T47D (cell line): ENCODE data around the gene KIAA0408.
"Not testable (repeated sequence)": the region's sequence is repeated elsewhere in the genome, so short reads cannot be mapped to it uniquely, and the experiment has no call there.

Experiments
- DNase-seq, 2 experiments: peaks; one replicate each; pipeline versions ENCODE4 v3.0.0 to v3.0.0-alpha.2; 2011 to 2012; ENCODE audit warnings: low read depth in 1 of 2, low spot score in 1 of 2
- JUND ChIP-seq: IDR thresholded peaks from 2 replicates; pipeline ENCODE4 v1.6.1; 2012; ENCODE audit warnings: low read depth
- in situ Hi-C: cut with HindIII; loops from 2 replicates; pipeline ENCODE4 v1.10.0; 2016; ENCODE audit warnings: low sequenced_read_pairs, low pct_unique_long_range_greater_than_20kb

Gene KIAA0408

DNA sequence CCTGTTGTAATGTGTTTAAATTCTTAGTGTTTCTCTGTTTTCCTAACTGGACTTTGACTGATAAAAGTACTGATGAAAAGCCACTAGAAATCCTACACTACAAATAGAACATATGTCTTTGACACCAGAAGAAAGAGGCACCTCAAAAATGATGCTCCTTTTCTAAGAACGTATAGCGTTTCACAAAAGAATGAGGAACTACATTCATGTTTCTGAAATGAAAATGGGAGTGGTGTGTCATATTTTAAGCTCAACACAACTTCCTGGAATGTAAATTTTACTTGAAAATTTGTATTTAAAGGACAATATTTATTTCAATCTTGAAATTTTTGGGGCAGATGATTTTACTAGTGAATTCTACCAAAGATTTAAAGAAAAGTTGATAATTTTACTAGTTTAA lies 35.3 kb downstream of the KIAA0408 start:
- DNase-seq, result no peak
- in situ Hi-C loops, result no loop called here
- no peak for TF ChIP-seq JUND

- in situ Hi-C loops, DNase-seq: not testable (repeated sequence)
Observed at GRCh38 chr6:127421164-127421563, 38.0 kb downstream of the KIAA0408 start.

DNA sequence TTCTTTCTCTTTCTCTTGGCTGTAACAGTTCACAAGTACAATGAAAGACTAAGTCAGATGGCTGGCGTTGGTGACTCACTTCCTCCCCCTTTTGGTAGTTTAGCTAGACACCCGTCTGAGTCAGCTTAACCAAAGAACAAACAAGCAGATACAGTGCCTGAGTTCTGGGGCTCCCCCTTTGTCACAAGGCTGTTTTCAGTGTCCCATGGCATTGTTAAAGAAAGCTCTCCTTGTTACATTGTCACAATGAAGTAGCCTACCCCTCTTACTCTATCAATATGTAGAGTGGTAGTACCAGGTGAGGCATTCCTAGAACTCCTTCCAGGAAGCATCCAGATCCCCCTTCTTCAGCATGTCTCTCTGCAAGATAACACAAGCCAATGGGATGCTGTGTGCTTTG lies 38.6 kb downstream of the KIAA0408 start:
- in situ Hi-C loops, result no loop called here
- TF ChIP-seq JUND, result no peak
- peak; percentile 14 to 74 for DNase-seq

- in situ Hi-C loops, result no loop called here
Observed at GRCh38 chr6:127415096-127415495, 44.1 kb downstream of the KIAA0408 start.

GRCh38 chr6:127413123-127413522 lies 46.1 kb downstream of the KIAA0408 start:
- in situ Hi-C loops, DNase-seq: not testable (repeated sequence)

More at GRCh38 chr6:127415096-127415495, 44.1 kb downstream of the KIAA0408 start:
- no peak for DNase-seq
- no peak for TF ChIP-seq JUND

GRCh38 chr6:127412016-127412415 lies 47.2 kb downstream of the KIAA0408 start:
- in situ Hi-C loops, DNase-seq: not testable (repeated sequence)
